ENCODE results near the gene KCP. TPM values are rescaled to one million over a fixed set of nuclear protein-coding genes. Genes with fewer than 3 reads are reported as not detected.

Gene KCP
- total and polyA plus RNA-seq, 10 of the 15 experiments (the other 5 are each of a cell fraction or from before 2014, with no cell fraction given) = 0.05 to 7.8 (median 2.5) TPM

DNA sequence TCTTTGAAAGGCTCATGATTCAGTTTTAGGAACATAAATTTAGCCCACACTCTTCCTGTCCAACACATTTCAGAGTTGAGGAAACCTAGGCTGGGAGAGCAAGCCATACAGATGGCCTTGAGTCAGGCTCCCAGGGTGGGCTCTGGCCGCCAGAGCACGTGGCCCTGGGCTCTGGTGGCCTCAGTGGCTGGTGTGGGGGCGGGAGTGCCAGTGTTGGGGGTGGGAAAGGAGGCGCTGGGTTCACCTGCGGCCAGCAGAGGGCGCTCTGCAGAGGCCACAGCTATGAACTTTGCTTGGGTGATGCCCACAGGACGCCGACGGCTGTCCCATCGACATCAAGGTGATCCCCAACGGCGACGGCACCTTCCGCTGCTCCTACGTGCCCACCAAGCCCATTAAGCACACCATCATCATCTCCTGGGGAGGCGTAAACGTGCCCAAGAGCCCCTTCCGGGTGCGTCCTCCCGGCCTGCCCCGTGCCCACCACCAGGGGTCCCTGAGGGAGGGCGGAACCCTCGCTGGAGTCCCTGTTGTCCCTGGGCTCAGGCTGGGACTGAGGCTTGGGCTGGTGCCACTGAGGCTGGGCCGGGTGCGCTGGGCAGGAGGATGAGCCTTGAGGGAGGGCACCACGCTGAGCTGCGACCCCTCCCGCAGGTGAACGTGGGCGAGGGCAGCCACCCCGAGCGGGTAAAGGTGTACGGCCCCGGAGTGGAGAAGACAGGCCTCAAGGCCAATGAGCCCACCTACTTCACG is 68.4 kb downstream of the KCP start:
- no peaks in the 10 kb centered on the region; the same call in 1 of the 2 replicates for H3K4me1 ChIP-seq (ENCODE audit: control insufficient read depth, insufficient read depth, low read length)
- H3K9me3 ChIP-seq (replicated peaks; ENCODE audit: control insufficient read depth, insufficient read depth, low read length) = no peaks in the 10 kb centered on the region
- SMC1A ChIA-PET (ENCODE audit: uncharacterized antibody, unreplicated experiment) = interaction anchor here (0.6 to 1.4 kb wide), 3 partner anchors 42 to 368 kb away, joined by 4 to 7 read pairs (median 5); no protein-coding TSS in a partner anchor
- H3K4me3 ChIP-seq = no peak overlapping the region
- H3K36me3 ChIP-seq (ENCODE audit: control insufficient read depth in 2 of 2, insufficient read depth in 2 of 2, low read length in 1 of 2) = no peaks in the 10 kb centered on the region
- DNase-seq (ENCODE audit: low read depth, low spot score) (no peak), FAIRE-seq (no peak), ATAC-seq (peak; percentile 81)
- RAD21 ChIA-PET (ENCODE audit: unreplicated experiment) = interaction anchor here (1.0 to 1.4 kb wide), 4 partner anchors 42 to 367 kb away, joined by 3 to 6 read pairs (median 4); no protein-coding TSS in a partner anchor
- in situ Hi-C loops (cut with MboI) = no loop called here
- no peaks in the 10 kb centered on the region for H4K20me1 ChIP-seq (ENCODE audit: control insufficient read depth, insufficient read depth)
- H3K9ac ChIP-seq (ENCODE audit: control insufficient read depth, insufficient read depth, low read length) = no peak overlapping the region
- H3K4me2 ChIP-seq (ENCODE audit: control insufficient read depth, insufficient read depth) = no peak overlapping the region
- no peak overlapping the region for H3K27ac ChIP-seq (ENCODE audit: control insufficient read depth, insufficient read depth)
- intact Hi-C loops (cut with micrococcal nuclease; ENCODE audit: unreplicated experiment) = loop anchor here (1.0 kb wide), 2 partner anchors 41 to 249 kb away; no protein-coding TSS in a partner anchor
- POLR2A ChIA-PET = no interaction called here
- WGBS (ENCODE audit: insufficient coverage, insufficient replicate concordance, low lambda C conversion rate, missing lambda C conversion rate) = 45% methylated on average over 31 of the region's 35 CpGs
- CTCF ChIA-PET = interaction anchor here (0.5 to 3.4 kb wide), 12 partner anchors 9 to 367 kb away, joined by 3 to 21 read pairs (median 4); partner anchors contain the start of gene ATP6V1F
- no peak overlapping the region for H2AFZ ChIP-seq (ENCODE audit: control insufficient read depth, low read depth, low read length)
- H3K27me3 ChIP-seq (replicated peaks in 1 of 2; ENCODE audit: control insufficient read depth in 2 of 2, insufficient read depth in 2 of 2, low read length in 1 of 2) = no peaks in the 10 kb centered on the region; a peak in 1 of 4 replicates
- H3K79me2 ChIP-seq (ENCODE audit: control insufficient read depth, insufficient read depth, low read length) = no peaks in the 10 kb centered on the region
- BruUV-seq (replicated peaks) = no TSS peak
- 0 out of 2 replicates have a peak, but pooled peaks have one; percentile 28 for TF ChIP-seq NR2F1 (conservative IDR thresholded peaks at IDR 0.05)
- peak; percentile 23; the same call in 1 of the 2 replicates for TF ChIP-seq RUNX3 (IDR thresholded peaks at IDR 0.05; ENCODE audit: low read length)
- peak; percentile 53 for TF ChIP-seq SMC3 (IDR thresholded peaks at IDR 0.05; ENCODE audit: borderline replicate concordance, low read length)
- no peak for TF ChIP-seq CHD1 (IDR thresholded peaks at IDR 0.05; ENCODE audit: low read depth, low read length)
- no peak for TF ChIP-seq CBX3 (IDR thresholded peaks at IDR 0.05; ENCODE audit: borderline replicate concordance, low read depth)
- no peak for TF ChIP-seq NBN (IDR thresholded peaks at IDR 0.05)
- no peak for TF ChIP-seq ZNF274 (IDR thresholded peaks at IDR 0.05; ENCODE audit: insufficient read depth, insufficient read length)
- TF ChIP-seq NFYB (IDR thresholded peaks at IDR 0.05; ENCODE audit: insufficient read depth, low read depth, low read length) = no peak
- TF ChIP-seq RAD21 (IDR thresholded peaks at IDR 0.05; ENCODE audit: insufficient read depth, low read depth, low read length) = no peak
- TF ChIP-seq ZNF24 (IDR thresholded peaks at IDR 0.05) = no peak
- no peak for TF ChIP-seq YBX1 (IDR thresholded peaks at IDR 0.05)
- TF ChIP-seq ZBTB40 (IDR thresholded peaks at IDR 0.05; ENCODE audit: borderline replicate concordance) = no peak
- peak in 1 of 2 experiments; percentile 82; a peak in 2 of 3 replicates for TF ChIP-seq EGR1 (IDR thresholded peaks at IDR 0.05; ENCODE audit: borderline replicate concordance in 1 of 2, low read depth in 2 of 2, low read length in 2 of 2)
- TF ChIP-seq, protein P1, sequence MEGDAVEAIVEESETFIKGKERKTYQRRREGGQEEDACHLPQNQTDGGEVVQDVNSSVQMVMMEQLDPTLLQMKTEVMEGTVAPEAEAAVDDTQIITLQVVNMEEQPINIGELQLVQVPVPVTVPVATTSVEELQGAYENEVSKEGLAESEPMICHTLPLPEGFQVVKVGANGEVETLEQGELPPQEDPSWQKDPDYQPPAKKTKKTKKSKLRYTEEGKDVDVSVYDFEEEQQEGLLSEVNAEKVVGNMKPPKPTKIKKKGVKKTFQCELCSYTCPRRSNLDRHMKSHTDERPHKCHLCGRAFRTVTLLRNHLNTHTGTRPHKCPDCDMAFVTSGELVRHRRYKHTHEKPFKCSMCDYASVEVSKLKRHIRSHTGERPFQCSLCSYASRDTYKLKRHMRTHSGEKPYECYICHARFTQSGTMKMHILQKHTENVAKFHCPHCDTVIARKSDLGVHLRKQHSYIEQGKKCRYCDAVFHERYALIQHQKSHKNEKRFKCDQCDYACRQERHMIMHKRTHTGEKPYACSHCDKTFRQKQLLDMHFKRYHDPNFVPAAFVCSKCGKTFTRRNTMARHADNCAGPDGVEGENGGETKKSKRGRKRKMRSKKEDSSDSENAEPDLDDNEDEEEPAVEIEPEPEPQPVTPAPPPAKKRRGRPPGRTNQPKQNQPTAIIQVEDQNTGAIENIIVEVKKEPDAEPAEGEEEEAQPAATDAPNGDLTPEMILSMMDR (IDR thresholded peaks at IDR 0.05 in 2 of 3, conservative IDR thresholded peaks at IDR 0.05 in 1 of 3; ENCODE audit: control insufficient read depth in 2 of 3, extremely low read depth in 1 of 3, insufficient read depth in 1 of 3, low read depth in 3 of 3, low read length in 3 of 3) = peak; percentile 49 to 85 (median 52); a peak in 5 of 6 replicates
- 0 out of 4 replicates have a peak, but pooled peaks of 1 of the 2 experiments have one; percentile 9 for TF ChIP-seq BHLHE40 (IDR thresholded peaks at IDR 0.05; ENCODE audit: borderline replicate concordance in 1 of 2, low read depth in 2 of 2, low read length in 1 of 2)

Data from GM12878 (cell line).